HG03175 (cell line): ENCODE results near the gene DNMT3L.
"Not testable (repeated sequence)": the region's sequence is repeated elsewhere in the genome, so short reads cannot be mapped to it uniquely, and the experiment has no call there.

Experiments used
- ATAC-seq: cut with Tn5 transposase; IDR thresholded peaks from one replicate; pipeline ENCODE4 v1.9.1; 2021; ENCODE audit warnings: mild to moderate bottlenecking, moderate library complexity; ENCODE audit not compliant: unreplicated experiment

DNMT3L gene

DNA sequence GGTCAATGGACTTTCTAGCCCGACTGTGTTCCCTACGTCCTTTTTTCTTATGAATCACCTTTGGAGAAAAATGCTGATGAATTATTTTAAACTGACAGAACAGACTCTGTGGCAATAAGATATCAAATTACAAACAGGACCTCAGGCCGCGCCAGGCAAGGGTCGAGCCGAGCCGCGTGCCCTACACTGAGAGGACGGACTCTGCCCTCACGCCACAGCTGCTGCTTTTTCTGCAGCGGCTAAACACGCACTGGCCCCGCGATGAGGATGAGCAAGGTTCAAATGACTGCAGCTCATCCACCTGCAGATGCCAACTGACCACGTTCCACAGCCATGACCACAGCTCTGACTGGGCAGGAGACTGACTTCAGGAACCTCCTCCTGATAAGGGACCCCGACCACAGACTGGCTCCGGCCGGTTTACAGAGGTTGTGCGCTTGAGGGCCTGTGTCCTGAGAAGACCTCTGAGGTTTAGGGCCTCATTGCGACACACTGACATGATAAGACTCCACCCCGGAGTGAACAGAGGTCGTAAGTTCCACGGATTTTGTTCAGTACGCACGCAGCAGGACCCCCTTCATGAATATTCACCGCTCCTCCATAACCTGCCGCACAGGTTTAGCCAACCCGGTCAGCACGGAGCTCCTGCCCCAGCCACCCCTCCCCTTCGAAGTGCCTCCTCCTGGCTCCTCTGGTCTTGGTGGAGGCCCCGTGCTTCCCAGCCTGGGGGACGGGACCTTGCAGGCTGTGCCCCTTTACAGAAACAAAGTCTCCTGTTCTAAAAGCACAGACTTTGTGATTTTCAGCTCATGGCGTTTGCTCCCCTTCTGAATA lies 12.3 kb downstream of the DNMT3L start:
- ATAC-seq, result not testable (repeated sequence)

DNA sequence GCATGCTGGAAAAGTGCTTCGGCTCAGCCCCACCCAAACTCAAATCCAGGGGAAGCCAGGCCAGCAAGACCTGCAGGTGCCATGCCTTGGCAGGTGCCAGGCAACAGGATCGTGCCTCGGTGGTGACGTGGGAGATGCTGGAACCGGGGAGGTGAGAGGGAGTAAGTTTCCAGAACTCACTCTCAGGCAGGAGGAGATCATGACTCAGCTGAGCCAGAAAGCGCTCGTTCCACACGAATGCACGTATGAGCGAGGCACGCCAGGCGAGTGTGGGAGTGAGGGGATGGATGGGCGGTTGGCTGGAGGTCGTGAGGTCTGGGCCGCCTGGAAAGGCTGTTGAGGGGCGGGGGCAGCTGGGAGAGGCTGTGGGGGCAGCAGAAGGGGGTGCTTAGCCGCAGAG lies 13.8 kb downstream of the DNMT3L start:
- ATAC-seq, result not testable (repeated sequence)

DNA sequence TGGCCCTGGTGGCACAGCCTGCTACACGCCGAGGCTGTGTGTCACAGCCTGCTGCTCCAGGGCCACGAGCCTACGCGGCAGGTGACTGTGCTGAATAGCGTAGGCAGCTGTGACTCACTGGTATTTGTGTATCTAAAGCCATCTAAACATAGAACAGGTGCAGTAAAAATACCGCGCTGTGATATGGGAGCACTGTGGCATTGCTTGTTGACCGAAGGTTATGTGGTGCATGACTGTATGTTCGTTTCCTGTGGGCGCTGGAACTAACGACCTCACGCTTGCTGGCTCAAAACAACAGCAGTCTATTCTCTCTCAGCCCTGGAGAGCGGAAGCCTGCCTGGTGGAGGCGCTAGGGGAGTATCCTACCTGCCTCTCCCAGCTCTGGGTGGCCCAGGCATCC lies 17.7 kb downstream of the DNMT3L start:
- peak; percentile 53 for ATAC-seq

DNA sequence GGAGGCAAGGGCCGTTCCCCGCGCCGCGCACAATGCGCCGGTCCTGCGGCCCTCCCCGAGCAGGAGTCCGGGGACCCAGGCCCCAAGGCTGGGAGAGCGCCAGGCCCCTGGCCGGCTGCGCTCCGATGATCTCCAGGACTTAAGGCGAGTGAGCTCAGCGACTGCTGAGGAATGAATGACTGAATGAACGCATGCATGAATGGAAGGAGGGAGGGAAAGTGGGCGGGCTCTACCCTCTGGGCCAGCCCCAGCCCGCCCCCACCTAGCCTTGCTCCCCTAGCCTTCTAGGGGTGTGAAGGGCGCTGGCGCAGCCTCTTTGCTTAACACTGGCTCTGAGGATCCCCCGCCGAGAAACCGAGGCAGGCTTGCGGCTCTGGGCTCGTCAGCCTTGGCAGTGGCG lies 20.4 kb downstream of the DNMT3L start:
- ATAC-seq, result peak; percentile 41

DNA sequence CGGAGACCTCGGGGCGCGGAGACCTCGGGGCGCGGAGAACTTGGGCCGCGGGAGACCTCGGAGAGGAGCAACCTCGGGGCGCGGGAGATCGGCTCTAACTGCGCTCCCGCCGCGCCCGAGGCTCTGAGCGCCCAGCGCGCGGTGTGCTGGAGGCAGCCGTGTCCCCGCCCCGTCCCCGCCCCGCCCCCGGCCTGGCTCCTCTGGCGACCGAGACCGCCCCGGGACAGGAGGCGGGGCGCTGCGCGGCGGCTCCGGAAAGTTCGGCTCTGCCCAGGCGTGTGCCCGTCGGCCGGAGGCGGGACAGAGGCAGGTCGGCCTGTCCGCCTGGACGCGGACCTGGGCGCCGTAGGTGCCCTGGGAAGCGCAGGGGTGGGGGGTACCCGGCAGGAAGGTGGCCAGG lies 20.9 kb downstream of the DNMT3L start, which contains the start of gene ICOSLG:
Gene ICOSLG, minus strand, starts transcription at position 102 of the 400 bp plus-strand sequence. CDS start 126 bp downstream, outside the sequence.
- peak; percentile 51 for ATAC-seq

DNA sequence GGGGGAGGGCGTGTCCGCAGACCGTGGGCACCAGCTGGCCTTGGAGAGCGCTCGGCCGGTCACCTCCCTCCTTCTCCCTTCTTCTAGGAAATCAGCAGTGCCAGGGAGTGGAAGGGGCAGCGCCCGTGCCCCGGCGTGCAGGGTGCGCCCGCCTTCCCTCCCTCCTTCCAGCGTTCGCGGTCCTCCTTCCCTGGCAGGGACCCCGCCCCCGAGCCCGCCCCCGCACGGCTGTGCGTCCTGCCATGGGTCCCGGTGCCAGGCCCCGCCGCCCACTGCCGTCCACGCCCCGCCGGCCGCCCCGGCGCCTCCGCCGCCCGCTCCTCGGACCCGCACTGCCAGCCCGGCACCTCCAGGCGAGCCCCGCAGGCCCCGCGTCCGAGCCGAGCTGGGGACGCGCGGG lies 21.3 kb downstream of the DNMT3L start:
- peak; percentile 2 for ATAC-seq

DNA sequence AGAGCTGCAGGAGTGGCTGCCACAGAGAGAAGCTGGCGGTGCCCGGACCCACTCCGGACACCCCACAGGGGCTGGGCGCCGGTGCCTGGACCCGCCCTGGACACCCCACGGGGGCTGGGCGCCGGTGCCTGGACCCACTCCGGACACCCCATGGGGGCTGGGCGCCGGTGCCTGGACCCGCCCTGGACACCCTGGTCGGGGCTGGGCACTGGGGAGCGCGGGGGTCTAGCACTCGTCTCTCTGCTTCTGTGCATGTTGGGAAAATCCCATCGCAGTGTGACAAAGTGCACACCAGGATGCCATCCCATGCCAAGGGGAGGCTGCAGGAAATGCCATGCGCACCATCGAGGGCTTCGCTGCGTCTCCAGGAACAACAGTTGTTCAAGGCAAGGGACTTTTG lies 32.1 kb downstream of the DNMT3L start:
- not testable (repeated sequence) for ATAC-seq

DNA sequence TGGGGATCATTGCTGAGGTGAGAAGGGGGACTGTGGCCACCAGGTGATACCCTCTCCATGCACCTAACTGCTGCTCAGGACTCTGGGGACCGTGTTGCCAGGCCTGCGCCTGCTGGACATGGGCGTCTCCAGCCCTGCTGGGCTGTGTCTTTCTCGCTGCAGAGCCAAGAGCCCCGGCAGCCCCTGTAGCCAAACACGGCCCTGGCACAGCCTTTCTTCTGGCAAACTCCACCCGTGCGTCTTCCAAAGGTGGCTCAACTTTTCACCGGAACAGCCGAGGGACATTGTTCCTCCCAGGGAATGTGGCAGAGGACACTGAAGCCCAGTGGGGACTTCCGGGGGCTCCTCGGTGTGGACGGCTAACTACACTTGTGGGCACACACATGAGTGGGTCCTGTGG lies 33.6 kb downstream of the DNMT3L start:
- not testable (repeated sequence) for ATAC-seq

DNA sequence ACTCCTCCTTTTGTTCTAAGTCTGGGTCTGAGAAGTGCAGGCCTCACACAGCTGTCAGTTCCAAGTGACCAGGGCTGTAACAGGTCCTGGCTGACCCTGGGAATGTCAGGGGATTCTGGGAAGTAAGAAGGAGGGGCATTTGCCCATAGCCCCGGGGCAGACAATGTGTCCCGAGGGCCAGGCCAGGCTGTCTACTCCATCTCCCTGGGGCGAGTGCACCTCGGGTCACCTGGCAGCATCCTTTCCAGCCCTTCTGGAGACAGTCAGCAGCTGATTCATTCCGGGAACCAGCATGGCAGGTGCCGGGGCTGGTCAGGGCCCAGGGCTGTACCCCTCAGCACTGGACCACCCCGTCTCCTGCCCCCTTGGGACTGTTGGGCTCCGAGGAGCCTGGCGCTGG lies 34.1 kb downstream of the DNMT3L start:
- ATAC-seq, result not testable (repeated sequence)

DNA sequence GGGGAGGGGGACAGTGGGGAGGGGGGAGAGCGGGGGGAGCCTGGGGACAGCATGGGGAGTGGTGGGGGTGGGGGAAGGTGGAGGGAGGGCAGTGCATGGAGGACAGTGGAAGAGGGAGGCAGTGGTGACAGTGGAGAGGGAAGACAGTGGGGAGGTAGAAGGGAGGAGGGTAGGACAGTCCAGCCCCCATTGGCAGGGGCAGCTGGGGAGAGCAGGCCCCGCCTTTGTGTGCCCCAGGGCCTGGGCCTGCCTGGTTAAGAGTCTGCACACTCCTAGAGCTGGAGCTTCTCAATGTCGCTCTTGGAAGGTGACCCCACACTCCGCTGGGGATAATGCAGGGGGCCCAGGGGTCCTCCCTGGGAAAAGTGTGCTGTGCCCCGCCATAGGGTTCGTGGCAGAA lies 36.1 kb downstream of the DNMT3L start:
- ATAC-seq, result not testable (repeated sequence)

DNA sequence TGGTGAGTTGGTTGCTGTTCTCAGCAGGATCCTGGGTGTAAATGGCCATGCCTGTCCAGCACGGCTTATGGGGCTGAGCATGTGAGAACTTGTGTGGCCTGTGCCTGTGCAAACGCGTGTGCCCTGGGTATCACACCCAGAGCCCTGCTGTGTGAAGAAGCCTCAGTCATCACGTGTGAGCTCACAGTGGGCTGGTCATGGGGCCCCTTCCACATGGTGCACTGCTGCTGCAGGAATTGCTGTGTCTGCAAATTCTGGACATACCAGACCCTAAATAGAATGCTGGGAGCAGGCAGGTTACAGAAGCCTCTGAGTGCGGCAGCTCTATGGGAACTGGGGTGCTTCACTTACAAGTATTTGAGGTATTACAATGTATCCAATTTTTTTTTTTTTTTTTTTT lies 38.4 kb downstream of the DNMT3L start:
- not testable (repeated sequence) for ATAC-seq

DNA sequence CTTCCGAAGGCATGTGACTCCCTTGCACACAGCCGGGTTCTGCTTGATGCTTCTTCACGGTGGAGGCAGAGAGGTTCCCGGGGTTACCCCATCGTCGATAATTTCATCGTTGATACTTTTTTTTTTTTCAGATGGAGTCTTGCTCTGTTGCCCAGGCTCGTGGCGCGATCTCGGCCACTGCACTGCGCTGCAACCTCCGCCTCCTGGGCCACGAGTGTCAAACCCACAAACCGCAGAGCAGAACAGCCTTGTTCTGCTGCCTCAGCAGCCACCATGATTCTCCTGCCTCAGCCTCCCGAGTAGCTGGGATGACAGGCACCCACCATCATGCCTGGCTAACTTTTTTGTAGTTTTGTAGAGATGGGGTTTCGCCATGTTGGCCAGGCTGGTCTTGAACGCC lies 41.0 kb downstream of the DNMT3L start:
- not testable (repeated sequence) for ATAC-seq

DNA sequence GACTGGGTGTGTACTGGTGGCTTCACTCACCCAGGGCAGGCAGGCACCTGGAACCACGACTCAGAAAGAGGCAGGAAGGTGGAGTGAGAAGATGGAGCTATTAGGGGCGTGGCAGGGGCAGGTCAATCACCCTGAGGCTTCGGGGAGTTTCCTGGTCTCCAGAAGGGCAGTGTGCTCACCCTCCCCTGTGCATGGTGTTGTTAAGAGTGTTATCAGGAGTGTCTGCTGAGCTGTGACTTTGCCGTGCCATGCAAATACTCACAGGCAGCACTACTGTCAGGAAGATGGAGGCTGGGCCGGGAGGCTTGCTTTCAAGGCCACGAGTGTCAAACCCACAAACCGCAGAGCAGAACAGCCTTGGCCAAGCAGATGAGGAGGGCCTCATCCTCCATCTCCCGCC lies 43.2 kb downstream of the DNMT3L start:
- ATAC-seq, result not testable (repeated sequence)

DNA sequence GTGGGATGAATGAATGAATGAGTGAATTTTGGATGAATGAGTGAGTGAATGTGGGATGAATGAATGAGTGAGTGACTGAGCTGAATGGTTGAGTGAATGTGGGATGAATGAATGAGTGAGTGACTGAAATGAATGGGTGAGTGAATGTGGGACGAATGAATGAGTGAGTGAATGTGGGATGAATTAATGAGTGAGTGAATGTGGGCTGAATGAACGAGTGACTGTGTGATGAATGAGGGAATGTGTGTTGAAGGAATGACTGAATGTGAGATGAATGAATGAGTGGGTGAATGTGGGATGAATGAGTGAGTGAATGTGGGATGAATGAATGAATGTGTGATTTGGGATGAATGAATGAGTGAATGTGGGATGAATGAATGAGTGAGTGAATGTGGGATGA lies 49.7 kb downstream of the DNMT3L start:
- not testable (repeated sequence) for ATAC-seq

DNA sequence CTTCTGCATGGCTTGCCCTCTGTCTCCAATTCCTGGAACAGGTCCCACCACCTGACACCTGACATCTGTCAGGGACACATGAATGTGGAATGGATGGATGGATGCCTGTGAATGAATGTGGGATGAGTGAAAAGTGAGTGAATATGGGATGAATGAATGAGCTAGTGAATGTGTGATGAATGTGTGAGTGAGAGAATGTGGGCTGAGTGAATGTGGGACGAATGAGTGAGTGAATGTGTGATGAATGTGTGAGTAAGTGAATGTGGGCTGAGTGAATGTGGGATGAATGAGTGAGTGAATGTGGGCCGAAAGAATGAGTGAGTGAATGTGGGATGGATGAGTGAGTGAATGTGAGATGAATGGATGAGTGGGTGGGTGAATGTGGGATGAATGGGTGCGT lies 50.1 kb downstream of the DNMT3L start:
- ATAC-seq, result not testable (repeated sequence)

DNA sequence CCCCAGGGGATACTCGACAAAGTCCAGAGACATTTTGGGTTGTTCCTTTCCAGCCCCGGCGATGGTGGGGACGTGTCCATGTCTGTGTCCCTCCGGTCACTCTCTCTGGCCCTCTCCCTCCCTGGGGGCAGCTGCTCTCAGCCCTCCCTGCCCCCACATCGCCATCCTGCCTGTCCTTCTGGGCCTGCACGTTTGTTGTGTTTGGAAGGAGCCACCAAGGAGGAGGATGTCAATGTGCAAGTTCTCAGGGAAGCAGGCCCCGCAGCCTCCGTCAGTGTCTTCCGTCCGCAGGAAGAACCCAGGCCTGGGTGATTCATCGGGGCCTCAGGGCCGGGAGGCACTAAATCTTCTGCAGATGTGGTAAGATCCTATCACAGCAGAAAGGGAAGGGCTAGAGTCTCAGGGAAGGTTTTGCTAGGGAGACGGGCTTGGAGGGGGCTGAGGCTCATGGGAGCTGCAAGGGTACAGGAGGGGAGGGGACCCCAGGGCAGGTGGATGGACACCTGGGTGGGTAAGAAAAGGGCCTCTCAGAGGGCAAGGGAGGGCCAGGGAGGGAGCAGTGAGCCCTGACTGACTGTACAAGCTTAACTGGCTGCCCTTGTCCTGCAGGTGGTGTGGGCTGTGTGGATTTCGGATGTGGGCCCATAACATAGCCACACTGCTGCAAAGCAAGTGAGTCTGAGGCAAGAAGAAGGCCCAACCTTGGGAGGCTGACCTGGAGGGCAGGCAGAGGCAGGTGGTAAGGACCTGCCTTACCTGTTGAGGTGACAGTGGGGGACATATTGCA lies 53.6 kb downstream of the DNMT3L start:
- not testable (repeated sequence) for ATAC-seq

DNA sequence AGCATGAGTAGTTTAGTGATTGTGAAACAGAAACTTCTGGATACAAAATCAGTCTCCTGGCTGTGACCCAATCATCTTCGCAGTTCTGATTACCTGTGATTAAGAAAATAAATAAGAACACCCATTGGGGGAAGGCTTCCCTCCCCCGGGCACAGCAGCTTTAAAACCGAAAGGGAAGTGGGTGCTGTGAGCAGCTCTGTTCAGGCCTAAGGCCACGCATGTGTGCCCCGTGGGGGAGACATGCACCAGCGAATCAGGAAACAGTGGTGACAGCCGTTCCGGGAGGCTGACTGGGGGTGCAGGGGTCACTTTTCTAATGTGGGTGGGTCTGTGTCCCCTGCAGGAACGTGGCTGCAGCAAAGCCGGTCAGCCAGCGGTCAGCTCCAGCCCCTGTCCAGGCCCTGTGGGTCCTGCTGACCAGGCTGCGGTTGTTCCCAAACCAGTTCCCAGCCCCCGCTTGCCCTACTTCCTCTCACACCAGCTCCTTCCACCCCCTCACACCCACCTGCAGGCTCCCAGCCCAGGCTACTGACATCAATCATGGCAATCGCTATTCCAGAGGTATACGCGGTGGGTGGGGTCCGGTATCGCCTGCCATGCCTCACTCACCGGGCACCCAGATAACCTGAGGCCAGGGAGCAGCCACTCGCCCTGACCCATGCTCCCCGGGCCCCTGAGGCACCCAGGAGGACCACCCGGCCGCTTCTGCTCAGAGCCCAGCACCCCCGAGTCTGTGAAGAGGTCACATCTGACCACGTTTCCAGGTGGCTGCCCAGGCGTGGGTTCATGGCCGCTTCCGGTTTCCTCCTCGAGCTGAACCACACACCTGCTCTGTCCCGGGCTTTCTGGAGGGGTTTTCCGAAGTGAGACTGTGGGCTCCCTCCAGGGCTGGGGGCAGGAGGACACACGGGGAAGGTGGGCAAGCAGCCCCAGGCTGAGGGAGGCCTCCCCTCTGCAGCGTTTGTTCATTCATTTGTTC lies 54.7 kb downstream of the DNMT3L start:
- ATAC-seq, result peak; percentile 72

DNA sequence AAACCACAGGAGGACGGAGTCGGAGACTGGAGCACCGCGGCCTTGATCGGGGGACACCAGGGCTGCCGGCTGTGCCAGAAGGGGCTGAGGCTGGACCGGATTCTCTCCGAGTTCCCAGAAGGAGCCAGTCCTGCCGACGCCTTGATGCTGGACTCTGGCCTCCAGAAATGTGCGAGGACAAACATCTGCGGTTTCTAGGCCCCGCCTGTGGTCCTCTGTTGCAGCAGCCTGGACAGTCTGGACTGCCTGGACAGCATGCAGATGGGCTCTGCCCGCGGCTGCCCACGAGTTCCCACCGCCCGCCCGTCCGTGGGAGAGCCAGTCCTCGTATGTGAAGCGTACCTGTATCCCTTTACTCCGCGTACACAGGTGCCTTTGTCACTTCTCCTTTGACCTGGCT lies 55.5 kb downstream of the DNMT3L start:
- not testable (repeated sequence) for ATAC-seq

DNA sequence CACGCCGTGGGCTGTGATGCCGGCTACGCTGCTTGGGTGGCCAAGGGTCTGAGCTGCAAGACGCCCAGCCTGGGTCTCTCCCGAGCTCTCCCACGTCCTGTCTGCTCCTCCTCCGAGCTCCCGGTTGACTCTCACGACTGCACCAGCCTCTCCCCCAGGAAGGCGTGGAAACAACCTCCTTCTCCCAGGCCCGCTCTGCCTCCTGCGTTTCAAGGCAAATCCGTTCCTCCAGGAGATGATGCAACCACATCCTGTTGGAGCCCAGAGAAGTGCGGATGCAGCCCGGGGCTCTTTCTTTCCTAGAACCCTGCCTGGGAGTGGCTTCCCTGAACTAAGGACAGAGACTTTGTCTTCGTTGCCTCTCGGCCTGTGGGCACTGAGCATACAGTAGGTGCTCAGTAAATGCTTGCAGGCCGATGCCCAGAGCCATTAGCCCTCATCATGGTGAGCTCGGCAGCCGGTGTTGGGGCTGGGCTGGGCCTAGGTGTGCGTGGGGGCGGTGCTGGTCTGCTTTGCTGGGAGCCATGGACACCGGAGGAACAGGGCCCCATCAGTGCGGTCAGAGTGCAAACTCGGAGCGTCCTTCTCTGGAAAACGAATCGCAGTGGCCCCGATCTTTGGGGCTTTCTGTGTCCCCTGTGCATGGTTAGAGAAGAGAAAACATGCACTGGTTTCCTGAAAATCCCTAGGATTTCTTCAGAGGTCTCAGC lies 59.0 kb downstream of the DNMT3L start:
- not testable (repeated sequence) for ATAC-seq

DNA sequence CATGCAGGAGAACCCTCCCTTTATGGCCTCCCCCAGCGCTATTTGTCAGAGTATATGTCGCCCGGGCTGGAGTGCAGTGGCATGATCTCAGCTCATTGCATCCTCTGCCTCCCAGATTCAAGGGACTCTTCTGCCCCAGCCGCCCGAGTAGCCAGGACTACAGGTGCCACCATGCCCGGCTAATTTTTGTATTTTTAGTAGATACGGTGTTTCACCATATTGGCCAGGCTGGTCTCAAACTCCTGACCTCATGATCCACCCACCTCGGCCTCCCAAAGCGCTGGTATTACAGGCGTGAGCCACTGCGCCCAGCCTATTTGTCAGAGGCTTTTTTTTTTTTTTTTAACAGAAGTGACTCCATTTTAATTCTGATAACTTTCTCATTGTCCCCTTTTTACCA lies 61.7 kb downstream of the DNMT3L start:
- ATAC-seq, result not testable (repeated sequence)
